ENCODE measurements around the gene UBE3D.

DNA sequence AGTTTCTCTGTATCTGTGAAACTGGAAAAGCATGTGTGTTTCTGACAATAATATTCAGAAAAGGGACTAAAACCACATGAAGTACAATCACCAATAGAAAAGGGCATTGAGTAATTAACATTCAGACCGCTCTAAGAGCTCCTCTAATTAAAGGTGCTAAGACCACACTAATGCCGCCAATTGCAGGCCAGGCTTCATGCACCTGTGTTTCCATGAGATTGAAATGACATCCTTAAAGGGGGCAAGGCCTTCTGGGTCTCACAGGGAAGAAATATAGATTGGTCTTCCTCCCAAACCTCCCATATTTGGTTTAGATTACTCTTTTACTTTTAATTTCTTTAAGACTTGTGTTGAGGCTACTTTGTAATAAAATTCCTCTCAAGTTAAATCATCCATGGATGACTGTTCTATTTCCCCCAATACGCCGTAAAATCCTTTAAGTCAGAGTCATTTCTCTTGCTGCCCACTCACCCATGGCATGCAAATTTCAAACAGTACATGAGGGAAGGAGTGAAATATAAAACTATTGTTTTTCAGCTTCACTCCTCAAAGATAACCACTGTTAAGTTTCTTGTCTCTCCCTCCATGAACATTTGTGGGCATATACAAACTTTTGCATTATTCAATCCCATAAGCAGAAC is 110.6 kb downstream of the UBE3D start:
- TF ChIP-seq, protein P1, sequence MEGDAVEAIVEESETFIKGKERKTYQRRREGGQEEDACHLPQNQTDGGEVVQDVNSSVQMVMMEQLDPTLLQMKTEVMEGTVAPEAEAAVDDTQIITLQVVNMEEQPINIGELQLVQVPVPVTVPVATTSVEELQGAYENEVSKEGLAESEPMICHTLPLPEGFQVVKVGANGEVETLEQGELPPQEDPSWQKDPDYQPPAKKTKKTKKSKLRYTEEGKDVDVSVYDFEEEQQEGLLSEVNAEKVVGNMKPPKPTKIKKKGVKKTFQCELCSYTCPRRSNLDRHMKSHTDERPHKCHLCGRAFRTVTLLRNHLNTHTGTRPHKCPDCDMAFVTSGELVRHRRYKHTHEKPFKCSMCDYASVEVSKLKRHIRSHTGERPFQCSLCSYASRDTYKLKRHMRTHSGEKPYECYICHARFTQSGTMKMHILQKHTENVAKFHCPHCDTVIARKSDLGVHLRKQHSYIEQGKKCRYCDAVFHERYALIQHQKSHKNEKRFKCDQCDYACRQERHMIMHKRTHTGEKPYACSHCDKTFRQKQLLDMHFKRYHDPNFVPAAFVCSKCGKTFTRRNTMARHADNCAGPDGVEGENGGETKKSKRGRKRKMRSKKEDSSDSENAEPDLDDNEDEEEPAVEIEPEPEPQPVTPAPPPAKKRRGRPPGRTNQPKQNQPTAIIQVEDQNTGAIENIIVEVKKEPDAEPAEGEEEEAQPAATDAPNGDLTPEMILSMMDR (IDR thresholded peaks at IDR 0.05; ENCODE audit: low read length) = no peak
- TF ChIP-seq EZH2 (IDR thresholded peaks at IDR 0.05; ENCODE audit: borderline replicate concordance, low read length) = no peak
